NCI-H1105 (cell line): ENCODE results near the gene GATA5.
A peak's percentile ranks its signal among the peaks of the same experiment; 100 is the strongest.
"Not testable (repeated sequence)": the region's sequence is repeated elsewhere in the genome, so short reads cannot be mapped to it uniquely, and the experiment has no call there.

Source experiments
- DNase-seq: peaks from one replicate; lab custom pipeline; 2025; lab: John Stamatoyannopoulos, UW

GATA5 gene

GRCh38 chr20:62504323-62504722, 28.5 kb upstream of the GATA5 start:
- DNase-seq: no peak

- DNase-seq: no peak
Observed at GRCh38 chr20:62503401-62504178, 27.8 kb upstream of the GATA5 start.

- no peak for DNase-seq
Observed at GRCh38 chr20:62502496-62503095, 26.8 kb upstream of the GATA5 start.

- no peak for DNase-seq
Observed at GRCh38 chr20:62501801-62502495, 26.2 kb upstream of the GATA5 start.

- DNase-seq: peak; percentile 65
Observed at GRCh38 chr20:62500237-62500864, 24.6 kb upstream of the GATA5 start.

- DNase-seq: no peak
Observed at GRCh38 chr20:62499758-62500236, 24.0 kb upstream of the GATA5 start.

GRCh38 chr20:62498874-62499273, 23.1 kb upstream of the GATA5 start:
- DNase-seq: no peak

GRCh38 chr20:62496568-62497218, 20.9 kb upstream of the GATA5 start:
- peak; percentile 27 for DNase-seq

- no peak for DNase-seq
Observed at GRCh38 chr20:62495749-62496567, 20.2 kb upstream of the GATA5 start.

- no peak for DNase-seq
Observed at GRCh38 chr20:62494980-62495748, 19.4 kb upstream of the GATA5 start.

GRCh38 chr20:62494537-62494936, 18.7 kb upstream of the GATA5 start:
- DNase-seq: no peak

- DNase-seq: no peak
Observed at GRCh38 chr20:62493886-62494285, 18.1 kb upstream of the GATA5 start.

- DNase-seq: no peak
Observed at GRCh38 chr20:62493253-62493885, 17.6 kb upstream of the GATA5 start.

GRCh38 chr20:62492711-62493110, 16.9 kb upstream of the GATA5 start:
- no peak for DNase-seq

- DNase-seq: not testable (repeated sequence)
Observed at GRCh38 chr20:62490783-62491182, 15.0 kb upstream of the GATA5 start.

GRCh38 chr20:62489932-62490263, 14.1 kb upstream of the GATA5 start:
- no peak for DNase-seq

GRCh38 chr20:62489186-62489931, 13.6 kb upstream of the GATA5 start:
- DNase-seq: no peak

GRCh38 chr20:62488470-62488869, 12.7 kb upstream of the GATA5 start:
- DNase-seq: no peak
